ENCODE data around the gene OR5H1. TPM values are rescaled to one million over a fixed set of nuclear protein-coding genes. Genes with fewer than 3 reads are reported as not detected.

Gene OR5H1
- total RNA-seq, 4 donors from 2014 or later, result not detected

Other genes with a start within 250 kb of the OR5H1 start
- 10 to 100 TPM; 27.2 to 42.4 (median 33.2) TPM for gene RIOX2, start 158.3 kb upstream of the OR5H1 start, total RNA-seq
- gene GABRR3, start 95.4 kb upstream of the OR5H1 start, total RNA-seq, result not detected
- not detected for gene OR5AC2, start 43.5 kb upstream of the OR5H1 start, total RNA-seq
- not detected for gene OR5H14, start 16.8 kb downstream of the OR5H1 start, total RNA-seq
- not detected for gene OR5H15, start 36.0 kb downstream of the OR5H1 start, total RNA-seq
- not detected for gene OR5H6, start 133.5 kb downstream of the OR5H1 start, total RNA-seq
- gene OR5H2, start 151.8 kb downstream of the OR5H1 start, total RNA-seq, result not detected
- gene OR5K4, start 223.1 kb downstream of the OR5H1 start, total RNA-seq, result not detected

All from omental fat pad (tissue), 4 donors.